SU-DHL-6 (cell line): ENCODE results near the gene ARHGAP26.

ENCODE experiments used
- H2AFZ ChIP-seq: fragments of 200-600 bp; sonication (generic); 2 replicates; pipeline ENCODE4 v1.6.1; 2014; ENCODE audit warnings: low read depth, mild to moderate bottlenecking, moderate library complexity, mixed read lengths, antibody characterized with exemption, low read length; ENCODE audit not compliant: severe bottlenecking
- H3F3A ChIP-seq: fragments of 200-600 bp; shearing (Covaris generic); 2 replicates; pipeline ENCODE4 v1.6.0; 2016; ENCODE audit warnings: antibody characterized with exemption, mild to moderate bottlenecking; ENCODE audit not compliant: insufficient read depth
- H3K27ac ChIP-seq: fragments of 200-600 bp; sonication (generic); 2 replicates; pipeline ENCODE4 v1.5.1; 2016; ENCODE audit warnings: low read depth, mild to moderate bottlenecking, low read length, moderate library complexity, mixed read lengths
- H3K27me3 ChIP-seq: fragments of 200-600 bp; sonication (generic), shearing (Covaris generic); 2 replicates; pipeline ENCODE4 v1.6.0; 2014; ENCODE audit warnings: mild to moderate bottlenecking, low read length
- H3K36me3 ChIP-seq: fragments of 200-600 bp; sonication (generic); 2 replicates; pipeline ENCODE4 v1.6.1; 2014; ENCODE audit warnings: mild to moderate bottlenecking, low read length, mixed read lengths
- H3K4me2 ChIP-seq: fragments of 300-600, 200-600 bp; shearing (Covaris generic), sonication (generic); 2 replicates; pipeline ENCODE4 v1.6.0; 2014; ENCODE audit warnings: low read length, low read depth, mild to moderate bottlenecking; ENCODE audit not compliant: poor library complexity, severe bottlenecking
- H3K4me3 ChIP-seq: fragments of 200-600 bp; sonication (generic); 2 replicates; pipeline ENCODE4 v1.5.1; 2014; ENCODE audit warnings: antibody characterized with exemption, low read length, mild to moderate bottlenecking, mixed read lengths; ENCODE audit not compliant: insufficient read depth, poor library complexity, severe bottlenecking
- H3K79me2 ChIP-seq: fragments of 200-600 bp; sonication (generic); 2 replicates; pipeline ENCODE4 v1.6.1; 2014; ENCODE audit warnings: mild to moderate bottlenecking, low read length, moderate library complexity; ENCODE audit not compliant: insufficient read depth
- H3K9ac ChIP-seq: fragments of 200-600 bp; sonication (generic); 2 replicates; pipeline ENCODE4 v1.7.0; 2014; ENCODE audit warnings: mild to moderate bottlenecking, low read length
- H3K9me2 ChIP-seq: fragments of 200-600 bp; sonication (generic); replicated peaks from 2 replicates; pipeline ENCODE4 v1.6.1; 2014; ENCODE audit warnings: low read length; ENCODE audit not compliant: insufficient read depth
- H3K9me3 ChIP-seq: fragments of 200-600 bp; sonication (generic); 2 replicates; pipeline ENCODE4 v1.6.1; 2014; ENCODE audit warnings: low read length, mixed read lengths; ENCODE audit not compliant: insufficient read depth
- H4K20me1 ChIP-seq: fragments of 200-600 bp; sonication (generic); 2 replicates; pipeline ENCODE4 v1.6.1; 2014; ENCODE audit warnings: low read depth, mild to moderate bottlenecking, antibody characterized with exemption, low read length, moderate library complexity, mixed read lengths
- EZH2phosphoT487 ChIP-seq: fragments of 200-600 bp; sonication (generic), shearing (Covaris generic); conservative IDR thresholded peaks from 2 replicates; pipeline ENCODE4 v1.6.1; 2018; ENCODE audit warnings: mild to moderate bottlenecking, antibody characterized with exemption, low read length, moderate library complexity, mixed read lengths
- TF ChIP-seq, protein P1 (sequence below): fragments of 200-600 bp; sonication (generic); IDR thresholded peaks from one replicate; pipeline ENCODE4 v1.5.1; 2017; ENCODE audit warnings: antibody characterized with exemption, mild to moderate bottlenecking, low read length, moderate library complexity; ENCODE audit not compliant: insufficient read depth, poor library complexity, severe bottlenecking

Gene ARHGAP26

GRCh38 chr5:142823806-142824205 lies 53.6 kb downstream of the ARHGAP26 start:
- no peaks in the 10 kb centered on the region for H3K9me2 ChIP-seq
- H3F3A ChIP-seq = no peaks in the 10 kb centered on the region
- H3K4me2 ChIP-seq = no peak overlapping the region
- H2AFZ ChIP-seq = no peak overlapping the region
- TF ChIP-seq, protein P1, sequence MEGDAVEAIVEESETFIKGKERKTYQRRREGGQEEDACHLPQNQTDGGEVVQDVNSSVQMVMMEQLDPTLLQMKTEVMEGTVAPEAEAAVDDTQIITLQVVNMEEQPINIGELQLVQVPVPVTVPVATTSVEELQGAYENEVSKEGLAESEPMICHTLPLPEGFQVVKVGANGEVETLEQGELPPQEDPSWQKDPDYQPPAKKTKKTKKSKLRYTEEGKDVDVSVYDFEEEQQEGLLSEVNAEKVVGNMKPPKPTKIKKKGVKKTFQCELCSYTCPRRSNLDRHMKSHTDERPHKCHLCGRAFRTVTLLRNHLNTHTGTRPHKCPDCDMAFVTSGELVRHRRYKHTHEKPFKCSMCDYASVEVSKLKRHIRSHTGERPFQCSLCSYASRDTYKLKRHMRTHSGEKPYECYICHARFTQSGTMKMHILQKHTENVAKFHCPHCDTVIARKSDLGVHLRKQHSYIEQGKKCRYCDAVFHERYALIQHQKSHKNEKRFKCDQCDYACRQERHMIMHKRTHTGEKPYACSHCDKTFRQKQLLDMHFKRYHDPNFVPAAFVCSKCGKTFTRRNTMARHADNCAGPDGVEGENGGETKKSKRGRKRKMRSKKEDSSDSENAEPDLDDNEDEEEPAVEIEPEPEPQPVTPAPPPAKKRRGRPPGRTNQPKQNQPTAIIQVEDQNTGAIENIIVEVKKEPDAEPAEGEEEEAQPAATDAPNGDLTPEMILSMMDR = no peak
- no peak for TF ChIP-seq EZH2phosphoT487
- H3K36me3 ChIP-seq = no peaks in the 10 kb centered on the region
- H3K27me3 ChIP-seq = no peaks in the 10 kb centered on the region
- H3K9me3 ChIP-seq = no peaks in the 10 kb centered on the region
- no peaks in the 10 kb centered on the region for H3K79me2 ChIP-seq
- H3K4me3 ChIP-seq = no peak overlapping the region
- no peak overlapping the region for H3K27ac ChIP-seq
- no peaks in the 10 kb centered on the region for H4K20me1 ChIP-seq
- no peak overlapping the region for H3K9ac ChIP-seq

- Histone ChIP-seq H3K4me3 (no peak overlapping the region), H3F3A (no peaks in the 10 kb centered on the region), H3K27ac (no peak overlapping the region), H3K4me2 (no peak overlapping the region), H3K9me3 (no peaks in the 10 kb centered on the region), H3K9ac (no peak overlapping the region), H3K27me3 (no peaks in the 10 kb centered on the region), H2AFZ (no peak overlapping the region), H3K36me3 (no peaks in the 10 kb centered on the region), H4K20me1 (no peaks in the 10 kb centered on the region), H3K9me2 (no peaks in the 10 kb centered on the region), H3K79me2 (no peaks in the 10 kb centered on the region)
- TF ChIP-seq, protein P1 = no peak
- TF ChIP-seq EZH2phosphoT487 = no peak
Observed at GRCh38 chr5:142824391-142824790, 54.2 kb downstream of the ARHGAP26 start.

GRCh38 chr5:142825378-142826089 lies 55.4 kb downstream of the ARHGAP26 start:
- Histone ChIP-seq H3K9me2 (no peaks in the 10 kb centered on the region), H3K4me3 (no peak overlapping the region), H3K9ac (no peak overlapping the region), H3K36me3 (no peaks in the 10 kb centered on the region), H2AFZ (no peak overlapping the region), H3K4me2 (no peak overlapping the region), H3K27me3 (no peaks in the 10 kb centered on the region), H3F3A (no peaks in the 10 kb centered on the region), H3K79me2 (no peaks in the 10 kb centered on the region), H3K9me3 (no peaks in the 10 kb centered on the region), H4K20me1 (no peaks in the 10 kb centered on the region), H3K27ac (no peak overlapping the region)
- TF ChIP-seq, protein P1 = no peak
- TF ChIP-seq EZH2phosphoT487 = no peak
